Left renal cortex interstitium (tissue), 4 donors: Measurements from ENCODE around the gene CTLA4. TPM values are rescaled to one million over a fixed set of nuclear protein-coding genes. Genes with fewer than 3 reads are reported as not detected.
A peak's percentile ranks its signal among the peaks of the same experiment; 100 is the strongest.

Experiments used
- DNase-seq, 4 donors: peaks; one replicate each; pipeline ENCODE4 v3.0.0-alpha.2; 2013; ENCODE audit warnings: low read depth in 4 of 4, low spot score in 2 of 4, missing footprints in 1 of 4
- polyA plus RNA-seq, 4 donors: library from polyadenylated mRNA; unstranded; fragments of 120-200 nt; gene quantifications; one replicate each; pipeline ENCODE4 v1.2.1, GENCODE V29; 2013; ENCODE audit not compliant: insufficient read length in 4 of 4

The CTLA4 gene
- polyA plus RNA-seq, 4 donors = 0.06 TPM; not detected in 3

DNA sequence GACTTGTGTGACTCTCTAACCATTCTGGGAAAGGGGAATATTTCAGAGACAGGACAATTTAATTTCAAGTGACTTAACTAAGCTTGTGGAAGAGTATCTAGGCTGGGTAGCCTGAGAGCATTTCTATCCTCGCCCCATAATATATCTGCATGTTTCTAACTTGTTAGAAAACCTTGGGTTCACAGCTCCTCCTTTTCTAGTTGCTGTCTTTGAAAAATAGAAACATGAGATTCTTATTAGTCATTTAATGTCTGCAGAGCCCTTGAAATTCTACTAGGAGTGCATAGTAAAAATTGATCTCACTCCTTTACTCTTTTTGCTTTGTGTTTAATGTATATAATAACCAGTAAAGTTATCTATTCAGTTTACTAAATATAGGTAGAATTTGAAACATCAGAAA is 22.4 kb downstream of the CTLA4 start:
- DNase-seq = no peak

DNA sequence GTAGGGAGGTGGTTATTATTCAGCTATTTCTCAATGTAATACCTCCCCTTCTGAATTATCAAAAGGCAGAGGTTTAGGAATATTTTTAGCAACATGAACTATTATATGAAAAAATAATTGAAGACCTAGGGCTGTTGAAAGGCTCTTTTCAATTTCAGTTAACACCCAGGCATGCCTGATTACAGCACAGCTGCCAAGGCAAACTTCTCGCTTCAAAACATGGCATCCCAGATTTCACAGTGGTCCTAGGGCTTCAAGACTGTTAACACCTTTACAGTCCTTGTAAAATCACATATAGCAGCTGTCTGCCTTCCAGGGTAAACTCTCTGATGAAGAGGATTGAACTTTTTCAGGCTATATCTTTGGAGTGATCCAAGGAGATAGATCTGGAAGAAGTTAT is 23.2 kb downstream of the CTLA4 start:
- DNase-seq = no peak

DNA sequence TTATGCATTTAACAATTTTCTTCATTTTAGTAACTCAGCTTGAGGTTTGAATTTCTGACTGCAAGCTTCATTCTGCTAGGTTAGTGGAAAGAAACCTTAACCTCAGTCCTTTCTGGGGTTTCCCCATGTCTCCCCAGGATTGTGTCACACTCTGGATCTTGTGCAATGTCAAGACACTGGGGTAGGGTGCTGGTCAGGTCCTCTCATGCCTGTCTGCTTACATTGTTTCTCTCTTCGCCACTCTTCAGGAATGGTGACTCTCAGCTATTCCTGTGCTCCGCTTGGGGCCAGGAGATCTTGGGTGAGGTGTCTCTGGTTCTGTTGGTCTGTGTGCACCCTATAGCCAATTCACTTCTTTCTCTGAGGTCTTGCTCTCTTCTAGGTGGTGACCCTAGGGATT is 23.9 kb downstream of the CTLA4 start:
- no peak for DNase-seq

DNA sequence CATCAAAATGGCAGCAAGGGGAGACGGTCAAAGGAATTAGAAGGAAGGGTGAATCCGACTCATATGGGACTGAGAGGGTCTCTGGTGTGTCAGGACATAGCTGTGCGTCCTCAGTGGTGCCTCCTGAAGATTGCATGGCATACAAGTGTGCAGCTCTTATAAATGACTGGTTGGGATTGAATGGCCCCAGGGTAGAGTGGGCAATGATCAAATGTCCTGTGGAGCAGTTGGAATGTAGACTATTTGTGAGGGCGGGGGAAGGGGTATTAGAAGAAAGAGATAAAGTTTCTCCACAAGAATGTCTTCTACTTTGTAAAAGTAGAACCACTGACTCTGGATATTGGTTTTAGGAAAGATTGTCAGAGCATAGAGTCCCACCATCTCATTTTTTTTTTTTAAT is 24.6 kb downstream of the CTLA4 start:
- DNase-seq = no peak

DNA sequence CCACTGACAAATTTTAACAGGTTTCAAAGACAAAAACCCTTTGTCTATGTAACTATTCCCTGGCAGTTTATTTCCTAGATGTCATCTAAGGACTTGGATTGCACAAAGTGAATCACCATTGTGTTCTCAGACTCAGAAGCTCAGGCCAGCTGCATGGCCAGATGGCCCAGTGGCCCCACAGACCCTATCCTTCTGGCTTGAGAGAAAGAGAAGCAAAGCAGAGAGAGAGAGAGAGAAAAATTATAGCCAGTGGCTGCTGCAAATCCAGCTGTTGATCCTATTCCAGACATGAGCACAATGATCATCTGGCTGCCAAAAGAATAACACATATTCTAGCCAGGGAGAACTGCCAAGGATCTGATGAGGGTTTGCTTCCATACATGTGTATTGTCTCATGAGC is 25.8 kb downstream of the CTLA4 start:
- no peak for DNase-seq

DNA sequence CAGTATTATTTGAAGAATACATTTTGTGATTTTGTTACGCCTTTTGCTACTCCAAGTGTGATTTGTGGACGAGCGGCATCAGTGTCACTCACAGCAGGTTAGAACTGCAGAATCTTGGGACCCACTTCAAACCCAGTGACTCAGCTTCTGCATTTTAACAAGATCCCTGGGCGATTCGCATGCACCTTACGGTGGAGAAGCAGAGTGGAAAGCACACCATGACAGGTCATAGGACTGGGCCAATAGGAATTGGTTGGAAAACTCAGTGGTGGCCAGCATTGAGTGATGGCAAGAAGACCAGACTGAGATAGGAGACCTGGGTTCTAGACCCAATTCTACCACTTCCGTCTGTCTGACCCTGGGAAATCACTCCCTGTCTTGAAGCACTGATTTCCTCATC is 26.3 kb downstream of the CTLA4 start:
- DNase-seq = no peak

DNA sequence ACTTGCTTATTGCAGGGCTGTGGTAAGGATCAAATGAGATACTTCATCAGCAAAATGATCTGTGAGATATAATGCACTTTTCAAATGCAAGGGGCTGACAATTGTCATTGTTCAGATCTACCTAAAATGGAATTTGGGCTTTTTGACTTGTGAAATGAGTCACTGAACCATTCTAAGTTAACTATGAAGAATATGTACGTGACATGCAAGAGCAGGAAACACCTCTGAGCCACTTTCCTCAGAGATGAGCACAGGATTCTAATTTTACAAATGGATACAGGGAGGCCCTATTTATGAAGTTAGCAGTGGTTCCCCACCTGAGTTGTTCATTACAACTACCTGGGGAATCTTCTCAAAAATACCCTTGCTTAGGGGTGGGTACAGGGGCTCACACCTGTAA is 26.7 kb downstream of the CTLA4 start:
- DNase-seq = no peak

DNA sequence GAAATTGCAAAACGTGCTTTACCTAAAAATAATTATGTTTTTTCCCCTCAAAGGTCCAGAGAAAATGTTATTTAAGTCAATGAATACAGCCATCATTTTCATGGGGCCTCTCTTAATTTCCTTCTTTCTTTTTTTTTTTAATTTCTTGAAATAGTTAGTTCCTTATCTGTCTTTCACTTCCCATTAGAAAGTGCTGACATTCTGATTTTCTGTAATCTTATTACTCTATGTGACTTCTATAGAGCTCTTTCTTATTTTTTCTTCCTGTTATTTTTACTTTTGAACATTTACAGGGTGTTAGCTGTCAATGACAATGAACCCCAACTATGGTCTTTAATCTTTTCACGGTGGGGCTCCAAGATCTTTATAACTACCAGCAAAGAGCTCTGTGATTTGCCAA is 30.0 kb downstream of the CTLA4 start:
- DNase-seq = no peak

DNA sequence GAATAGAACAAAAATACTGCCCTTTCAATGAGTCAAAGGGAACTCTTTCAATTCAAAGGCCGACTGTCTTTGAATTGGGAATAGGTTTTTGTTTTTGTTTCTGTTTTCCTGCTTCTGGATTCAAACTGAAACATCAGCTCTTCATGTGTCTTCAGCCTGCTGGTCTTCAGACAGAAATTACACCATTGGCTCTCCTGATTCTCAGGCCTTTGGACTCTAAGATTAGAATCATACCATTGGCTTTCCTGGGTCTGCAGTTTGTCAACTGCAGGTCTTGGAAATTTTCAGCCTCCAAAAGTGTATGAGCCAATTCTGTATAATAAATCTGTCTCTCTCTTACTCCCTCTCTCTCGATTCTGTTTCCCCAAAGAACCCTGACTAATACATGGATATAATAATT is 31.1 kb downstream of the CTLA4 start:
- no peak for DNase-seq

DNA sequence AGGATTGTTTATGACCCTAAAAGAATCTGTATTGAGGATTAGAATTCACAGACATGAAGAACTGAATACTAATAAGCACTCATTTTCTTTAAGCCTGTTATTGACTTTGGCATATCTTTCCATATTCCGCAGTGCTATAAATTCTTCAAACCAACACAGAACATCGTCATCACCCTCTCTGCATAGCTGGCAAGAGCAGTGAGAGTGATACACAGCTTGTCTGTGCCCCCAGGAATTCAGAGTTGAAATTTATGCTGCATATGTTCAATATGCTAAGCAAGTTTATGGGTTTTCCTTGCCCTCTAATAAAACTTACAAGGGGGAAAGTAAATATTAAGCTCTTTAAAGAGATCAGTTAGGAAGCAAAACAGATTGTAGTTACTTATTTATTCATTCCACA is 32.7 kb downstream of the CTLA4 start:
- peak in 1 of 4 donors; percentile 29 for DNase-seq

DNA sequence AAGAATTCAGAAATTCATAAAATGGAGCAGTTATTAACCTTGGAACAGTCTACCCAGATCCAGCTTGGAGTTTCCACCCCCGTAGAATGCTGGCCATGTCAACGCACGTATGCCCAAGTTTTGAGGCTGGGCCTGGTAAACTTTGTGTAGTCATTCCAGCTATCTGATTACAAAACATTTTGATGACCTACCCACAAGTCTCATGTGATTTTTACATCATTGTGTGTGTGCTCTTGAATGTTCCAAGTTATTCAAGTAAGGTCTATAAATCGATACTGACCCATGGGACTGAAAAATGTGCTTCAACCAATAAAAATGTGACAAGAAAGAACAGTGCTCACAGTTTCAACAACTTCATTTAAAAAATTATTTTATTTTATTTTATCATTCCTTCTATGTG is 36.5 kb downstream of the CTLA4 start:
- no peak for DNase-seq

DNA sequence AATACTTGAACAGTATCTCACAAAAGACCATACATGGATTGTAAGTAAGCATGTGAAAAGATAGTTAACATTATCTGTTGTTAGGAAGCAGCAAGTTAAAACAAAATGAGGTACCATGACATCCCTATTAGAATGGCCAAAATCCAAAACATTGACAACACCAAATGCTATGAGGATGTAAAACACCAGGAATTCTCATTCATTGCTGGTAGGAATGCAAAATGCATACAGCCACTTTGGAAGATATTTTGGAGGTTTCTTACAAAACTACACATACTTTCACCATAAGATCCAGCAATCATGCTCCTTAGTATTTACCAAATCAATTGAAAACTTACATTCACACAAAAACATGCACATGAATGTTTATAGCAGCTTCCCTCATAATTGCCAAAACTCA is 38.1 kb downstream of the CTLA4 start:
- DNase-seq = no peak

DNA sequence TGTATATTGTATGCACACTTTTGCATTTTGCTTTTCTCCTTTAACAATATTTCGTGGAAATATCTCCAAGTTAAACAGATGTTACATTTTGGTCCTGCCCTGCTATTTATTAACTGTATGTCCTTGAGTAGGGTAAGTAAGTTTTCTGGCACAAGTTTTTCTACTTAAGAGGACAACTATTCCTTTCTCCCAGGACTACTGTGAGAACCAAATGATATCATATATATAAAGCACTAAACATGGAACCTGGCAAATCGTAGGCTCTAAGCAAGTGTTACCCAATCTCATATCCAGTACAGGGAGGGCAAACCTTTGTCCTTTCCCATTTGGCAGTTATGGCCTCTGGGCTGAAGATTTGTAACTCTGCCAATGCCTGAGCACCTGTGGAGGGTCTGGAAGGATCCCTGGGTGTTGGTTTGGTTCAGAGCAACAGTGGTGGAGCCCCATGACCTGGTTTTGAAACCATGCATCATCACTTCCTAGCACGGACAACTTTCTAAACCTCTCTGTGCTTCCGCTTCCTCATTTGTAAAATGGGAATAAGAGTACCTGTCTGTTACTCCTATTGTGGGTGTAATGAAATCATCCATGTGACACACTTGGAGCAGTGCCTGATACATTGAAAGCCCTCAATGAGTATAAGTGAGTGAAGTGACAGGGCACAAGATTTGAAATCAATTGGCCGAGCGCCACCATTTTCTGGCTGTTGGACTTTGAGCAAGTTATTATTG is 40.7 kb downstream of the CTLA4 start:
- no peak for DNase-seq

DNA sequence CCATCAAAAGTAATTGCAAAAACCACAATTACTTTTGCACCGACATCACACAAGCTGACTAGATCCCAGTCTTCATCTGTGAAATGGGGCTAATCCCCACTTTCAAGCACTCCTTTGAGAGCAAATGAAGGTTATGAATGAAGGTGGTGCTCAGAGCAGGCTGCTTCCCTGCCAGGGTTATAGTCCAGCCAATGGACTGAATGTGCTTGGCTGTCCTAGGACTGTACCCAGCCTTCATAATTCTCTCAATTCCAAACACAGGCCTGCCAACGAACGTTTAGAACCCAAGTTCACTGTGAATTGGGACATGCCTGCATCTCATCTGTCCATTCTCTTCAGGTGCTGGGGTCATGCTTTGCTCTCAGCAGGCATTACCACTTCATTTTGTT is 41.2 kb downstream of the CTLA4 start:
- DNase-seq = no peak

DNA sequence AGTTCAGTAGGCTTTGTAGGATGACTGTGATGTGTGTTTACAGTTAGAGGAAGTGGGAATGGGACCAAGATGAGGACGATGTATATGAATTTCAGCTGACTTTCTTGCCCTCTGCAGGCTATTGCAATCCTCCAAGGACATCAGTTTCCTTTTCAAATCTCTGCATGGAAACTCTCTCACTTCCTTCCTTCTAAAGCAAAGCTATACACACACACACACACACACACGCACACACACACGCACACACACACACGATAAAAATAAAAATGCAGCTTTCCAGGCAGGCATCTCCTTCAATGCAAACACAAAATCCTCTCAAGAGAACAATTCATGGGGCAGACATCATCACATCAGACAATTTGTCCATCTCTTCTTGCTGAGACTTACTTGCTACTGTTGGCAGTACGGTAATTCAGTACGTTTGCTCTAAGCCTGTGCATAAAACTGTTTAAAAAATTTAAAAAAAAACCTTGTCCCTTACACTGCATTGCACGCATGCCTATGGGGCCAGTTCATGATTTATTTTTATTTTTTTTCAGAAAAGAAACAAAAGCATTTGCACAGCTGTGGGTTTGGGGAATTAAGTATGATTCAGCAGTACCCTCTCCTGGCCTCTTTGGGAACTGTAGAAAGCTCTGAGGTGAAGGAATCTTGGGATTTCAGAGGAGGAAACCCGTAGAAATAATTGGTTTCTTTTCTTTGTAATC is 41.8 kb downstream of the CTLA4 start:
- peak in 3 of 4 donors; percentile 24 to 65 (median 64) for DNase-seq

DNA sequence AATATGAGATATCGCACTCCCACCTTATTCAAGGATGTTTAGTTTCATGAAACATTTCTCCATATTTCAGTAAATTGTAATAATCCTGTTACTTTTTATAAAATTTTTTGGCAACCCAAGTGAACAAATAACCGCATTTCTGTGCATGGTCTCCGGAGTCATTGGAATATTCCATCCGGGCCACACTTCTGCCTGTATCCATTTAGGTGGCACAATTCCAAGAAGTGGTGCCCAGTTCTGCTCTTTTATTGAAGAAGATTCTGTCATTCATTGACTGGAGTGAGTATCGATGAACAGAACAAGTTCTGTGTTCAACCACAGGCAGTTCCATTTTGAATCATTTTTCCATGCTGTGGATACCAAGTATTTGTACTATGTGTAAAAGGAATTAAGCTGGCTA is 42.4 kb downstream of the CTLA4 start:
- DNase-seq = no peak

DNA sequence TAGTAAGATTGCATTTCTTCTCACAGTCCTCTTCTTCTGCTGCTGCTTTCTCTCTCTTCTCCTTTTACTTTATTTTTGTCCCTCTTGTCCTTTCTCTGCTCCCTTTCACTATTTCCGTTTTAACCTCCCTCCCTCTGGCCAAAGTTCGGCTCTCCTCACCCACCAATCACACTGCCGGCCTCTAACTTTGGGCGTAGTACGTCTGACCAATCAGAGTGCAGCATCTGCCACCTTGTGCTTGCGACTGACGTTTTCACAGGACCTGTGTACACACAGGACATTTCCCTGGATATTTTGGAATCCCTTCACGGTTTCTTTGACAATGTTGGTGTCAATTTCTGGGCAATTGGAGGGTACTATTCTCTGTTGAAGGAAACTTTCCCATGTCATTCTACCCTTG is 46.4 kb downstream of the CTLA4 start:
- no peak for DNase-seq

DNA sequence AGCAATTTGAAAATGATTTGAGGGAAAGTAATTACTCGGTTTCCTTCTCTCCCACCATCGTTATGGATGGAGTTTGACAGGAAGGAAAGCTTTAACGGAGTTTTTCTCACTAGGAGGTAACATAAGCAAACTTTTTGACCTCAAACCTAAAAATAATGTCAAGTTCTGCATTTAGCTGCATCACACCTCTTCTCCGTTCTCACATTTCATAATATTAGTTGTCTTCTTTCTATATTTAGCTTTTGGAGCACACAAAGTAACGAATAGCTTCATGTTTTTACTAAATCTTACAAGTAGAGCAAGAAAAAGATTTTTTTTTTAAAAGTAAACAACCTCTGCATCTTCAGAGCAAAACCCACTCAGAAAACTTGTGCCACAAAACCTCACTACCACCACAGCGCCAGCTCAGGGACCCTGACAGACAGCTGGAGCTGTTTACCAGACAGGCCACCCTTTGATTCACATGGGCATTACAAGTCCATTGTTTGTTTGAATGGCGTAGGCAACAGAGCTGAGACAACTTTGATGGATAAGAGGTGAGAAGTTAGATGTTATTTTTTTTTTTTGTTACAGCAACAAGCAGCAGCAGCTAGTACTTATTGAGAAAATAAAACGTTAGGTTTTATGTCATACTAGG is 47.1 kb downstream of the CTLA4 start:
- no peak for DNase-seq

DNA sequence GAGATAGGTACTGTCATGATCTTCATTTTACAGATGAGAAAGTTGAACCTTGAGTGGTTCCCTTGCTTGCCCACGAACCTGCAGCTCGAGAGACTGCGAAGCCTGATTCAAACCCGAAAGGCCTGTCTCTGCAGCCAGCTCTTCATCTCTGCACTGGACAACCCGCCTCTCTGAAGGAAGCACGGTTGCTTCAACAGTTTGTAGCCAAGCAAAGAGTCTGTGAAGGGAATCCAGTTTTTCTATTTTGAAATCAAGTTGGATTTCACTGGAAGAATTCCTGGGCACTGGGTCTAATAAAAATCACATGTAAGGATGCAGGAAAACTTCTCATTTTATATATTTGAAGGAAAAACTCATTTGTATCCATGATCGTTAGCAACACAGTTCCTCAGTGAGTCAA is 47.7 kb downstream of the CTLA4 start:
- no peak for DNase-seq

DNA sequence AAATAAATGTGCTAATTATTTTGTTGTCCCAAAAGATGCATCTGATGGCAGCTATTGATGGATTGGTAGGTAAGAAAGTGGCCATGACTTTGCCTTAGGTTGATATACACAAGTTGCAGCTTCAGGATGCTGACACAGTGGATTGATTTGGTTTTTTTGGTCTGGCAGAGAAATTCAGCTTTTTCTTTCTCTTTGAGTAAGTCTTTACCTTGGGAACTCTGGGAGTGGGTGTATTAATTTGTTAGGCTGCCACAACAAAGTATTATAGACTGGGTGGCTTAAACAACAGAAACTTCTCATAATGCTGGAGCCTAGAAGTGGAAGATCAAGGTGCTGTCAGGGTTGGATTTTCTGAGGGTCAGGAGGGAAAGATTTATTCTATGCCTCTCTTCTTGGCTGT is 49.2 kb downstream of the CTLA4 start:
- DNase-seq = no peak

DNA sequence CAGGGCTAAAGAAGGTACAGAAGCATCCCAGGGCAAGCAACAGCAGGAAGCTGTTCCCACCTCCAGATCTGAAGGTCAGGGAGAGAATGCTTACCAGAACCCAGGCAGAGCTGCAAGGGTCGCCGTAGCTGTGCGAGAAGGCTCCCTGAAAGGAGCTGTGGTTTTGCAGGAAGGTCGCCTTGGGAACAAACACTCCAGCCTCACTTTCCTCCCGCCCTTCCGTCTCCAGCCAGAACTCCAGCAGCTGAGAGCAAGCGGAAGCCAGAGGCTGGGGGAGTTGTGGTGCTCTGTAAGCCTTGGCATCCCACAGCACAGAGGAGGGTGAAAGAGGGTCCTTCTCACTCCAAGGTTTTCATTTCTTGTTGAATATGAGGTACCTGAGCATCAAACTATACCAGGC is 50.7 kb downstream of the CTLA4 start:
- peak in 2 of 4 donors; percentile 31 for DNase-seq

DNA sequence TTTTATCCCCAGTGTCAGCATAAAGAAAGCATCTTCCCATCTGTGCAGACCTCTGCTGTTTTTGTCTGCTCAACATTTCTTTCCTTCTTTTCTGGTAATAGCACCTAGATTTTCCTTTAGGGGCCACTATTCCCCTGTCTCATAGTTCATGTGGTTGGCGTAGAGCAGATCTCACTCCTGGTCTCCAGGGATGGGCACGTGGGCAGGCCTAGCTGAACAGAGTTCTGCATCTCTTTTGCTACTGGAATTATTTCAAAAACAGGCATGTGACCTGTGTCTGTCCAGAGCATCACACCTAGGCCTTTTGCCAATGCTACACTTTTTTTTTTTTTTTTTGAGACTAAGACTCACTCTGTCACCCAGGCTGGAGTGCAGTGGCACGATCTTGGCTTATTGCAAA is 51.3 kb downstream of the CTLA4 start:
- DNase-seq = no peak
